IMR-90 (cell line): ENCODE measurements around the gene PDE11A. TPM values are rescaled to one million over a fixed set of nuclear protein-coding genes. Genes with fewer than 3 reads are reported as not detected.

Experiments
- ATAC-seq: fragments of 200-7000 bp; cut with Tn5 transposase; 2 replicates; pipeline ENCODE4 v1.9.1; 2020; ENCODE audit warnings: low read depth, mild to moderate bottlenecking, moderate library complexity
- BruUV-seq: library from RNA; stranded (reverse); fragments of 400-500 nt; replicated peaks from 2 replicates; lab custom pipeline; 2021; lab: Mats Ljungman, UMichigan
- CTCF ChIA-PET: fragments of 300-600 bp; formaldehyde crosslinking; extraction: SDS; loops from one replicate; lab custom pipeline; 2021; ENCODE audit warnings: antibody characterized with exemption; lab: Yijun Ruan, JAX
- POLR2A ChIA-PET: fragments of 300-600 bp; sonication (Branson Sonifier 250); formaldehyde crosslinking; loops from one replicate; lab custom pipeline; 2022; ENCODE audit warnings: antibody characterized with exemption; ENCODE audit not compliant: unreplicated experiment; lab: Charles Lee
- DNase-seq: peaks from one replicate; pipeline ENCODE4 v3.0.0; 2013
- H2AFZ ChIP-seq: replicated peaks from 2 replicates; pipeline ENCODE3; 2013; ENCODE audit warnings: low read length, mild to moderate bottlenecking; ENCODE audit not compliant: poor library complexity
- H2AK5ac ChIP-seq: 2 replicates; pipeline ENCODE4 v1.6.1; 2013; ENCODE audit warnings: low read depth, low read length, inconsistent platforms
- H2AK9ac ChIP-seq: replicated peaks from 2 replicates; pipeline ENCODE3; 2013; ENCODE audit warnings: mild to moderate bottlenecking, low read depth, low read length, moderate library complexity; ENCODE audit not compliant: poor library complexity
- H2BK120ac ChIP-seq: 2 replicates; pipeline ENCODE4 v1.6.1; 2013; ENCODE audit warnings: low read depth, low read length, inconsistent platforms
- H2BK15ac ChIP-seq: 3 replicates; pipeline ENCODE4 v1.6.1; 2013; ENCODE audit warnings: low read depth, low read length, inconsistent platforms
- H2BK20ac ChIP-seq: 2 replicates; pipeline ENCODE4 v1.6.1; 2013; ENCODE audit warnings: low read depth, mild to moderate bottlenecking, inconsistent platforms, low read length, moderate library complexity
- H2BK5ac ChIP-seq: 2 replicates; pipeline ENCODE4 v1.6.1; 2013; ENCODE audit warnings: mild to moderate bottlenecking, low read depth, low read length, inconsistent platforms; ENCODE audit not compliant: poor library complexity, severe bottlenecking
- H3K14ac ChIP-seq: replicated peaks from 2 replicates; pipeline ENCODE4 v1.6.1; 2013; ENCODE audit warnings: low read depth, low read length, inconsistent platforms
- H3K18ac ChIP-seq: 2 replicates; pipeline ENCODE4 v1.6.1; 2013; ENCODE audit warnings: low read depth, low read length, control low read depth
- H3K23ac ChIP-seq: 2 replicates; pipeline ENCODE4 v1.6.1; 2013; ENCODE audit warnings: low read depth, low read length, inconsistent platforms
- H3K27ac ChIP-seq: 2 replicates; pipeline ENCODE4 v1.5.1; 2013; ENCODE audit warnings: mild to moderate bottlenecking, control low read depth, low read length; ENCODE audit not compliant: insufficient read depth
- H3K27me3 ChIP-seq: 2 replicates; pipeline ENCODE4 v1.6.1; 2013; ENCODE audit warnings: low read length; ENCODE audit not compliant: control insufficient read depth, insufficient read depth
- H3K36me3 ChIP-seq: 2 replicates; pipeline ENCODE4 v1.6.1; 2013; ENCODE audit warnings: low read length, mixed read lengths; ENCODE audit not compliant: control insufficient read depth, insufficient read depth
- H3K4ac ChIP-seq: 2 replicates; pipeline ENCODE4 v1.6.1; 2013; ENCODE audit warnings: low read depth, low read length, inconsistent platforms
- H3K4me1 ChIP-seq: 2 replicates; pipeline ENCODE4 v1.6.1; 2013; ENCODE audit warnings: low read length, mixed read lengths; ENCODE audit not compliant: control insufficient read depth, insufficient read depth
- H3K4me2 ChIP-seq: 2 replicates; pipeline ENCODE4 v1.6.1; 2013; ENCODE audit warnings: low read depth, mild to moderate bottlenecking, control low read depth, low read length, moderate library complexity
- H3K4me3 ChIP-seq: 2 replicates; pipeline ENCODE4 v1.5.1; 2013; ENCODE audit warnings: low read depth, mild to moderate bottlenecking, control low read depth, low read length, moderate library complexity; ENCODE audit not compliant: insufficient read depth
- H3K56ac ChIP-seq: 2 replicates; pipeline ENCODE4 v1.6.1; 2013; ENCODE audit warnings: low read length, inconsistent platforms; ENCODE audit not compliant: insufficient read depth; ENCODE audit errors: extremely low read depth
- H3K79me1 ChIP-seq, 2 experiments: 2 replicates each; pipeline ENCODE4 v1.6.1; 2013; ENCODE audit warnings: low read length in 2 of 2, inconsistent platforms in 1 of 2, low read depth in 1 of 2
- H3K9ac ChIP-seq: 2 replicates; pipeline ENCODE4 v1.6.1; 2013; ENCODE audit warnings: low read depth, low read length, control low read depth
- H3K9me1 ChIP-seq: 2 replicates; pipeline ENCODE4 v1.6.1; 2013; ENCODE audit warnings: low read length, inconsistent platforms; ENCODE audit not compliant: insufficient read depth
- H3K9me3 ChIP-seq: 2 replicates; pipeline ENCODE4 v1.6.1; 2013; ENCODE audit warnings: low read length; ENCODE audit not compliant: control insufficient read depth, insufficient read depth
- H4K20me1 ChIP-seq: 2 replicates; pipeline ENCODE4 v1.6.1; 2013; ENCODE audit warnings: low read length, inconsistent platforms; ENCODE audit not compliant: insufficient read depth
- H4K5ac ChIP-seq: 2 replicates; pipeline ENCODE4 v1.6.1; 2013; ENCODE audit warnings: mild to moderate bottlenecking, low read depth, low read length, control low read depth
- H4K8ac ChIP-seq, 2 experiments: 2 replicates each; pipeline ENCODE4 v1.6.1; 2013; ENCODE audit warnings: low read depth in 2 of 2, low read length in 2 of 2, control low read depth in 1 of 2, inconsistent platforms in 1 of 2
- H4K91ac ChIP-seq: 2 replicates; pipeline ENCODE4 v1.6.1; 2013; ENCODE audit warnings: low read depth, low read length, inconsistent platforms; ENCODE audit not compliant: insufficient read depth
- CEBPB ChIP-seq: IDR thresholded peaks from 2 replicates; pipeline ENCODE4 v1.6.1; 2012; ENCODE audit warnings: low read depth, low read length, improper control_type of control experiment
- MAFK ChIP-seq: IDR thresholded peaks from 2 replicates; pipeline ENCODE4 v1.6.1; 2012; ENCODE audit warnings: low read depth, low read length, improper control_type of control experiment
- RFX5 ChIP-seq: IDR thresholded peaks from 2 replicates; pipeline ENCODE4 v1.8.0; 2012; ENCODE audit warnings: low read depth, mild to moderate bottlenecking, low read length, moderate library complexity
- WGBS, 2 experiments: methylation state at CpG; one replicate each; pipeline versions ENCODE4 v1.1.5 to v1.1.7; 2013; ENCODE audit warnings: missing lambda C conversion rate in 2 of 2; ENCODE audit not compliant: insufficient read length in 1 of 2; ENCODE audit errors: extremely low coverage in 2 of 2; 5-methylcytosine and 5-hydroxymethylcytosine counted together
- dilution Hi-C: fragments of 300-500 bp; cut with HindIII; formaldehyde crosslinking; loops from one replicate; pipeline ENCODE4 v1.14.3; 2018; ENCODE audit warnings: low sequenced_read_pairs; ENCODE audit not compliant: unreplicated experiment
- in situ Hi-C: fragments of 300-500 bp; cut with MboI; formaldehyde crosslinking; loops from 3 replicates; pipeline ENCODE4 v1.14.3; 2019; ENCODE audit warnings: low sequenced_read_pairs, inconsistent platforms, mixed read lengths
- intact Hi-C: fragments of 100-400 bp; cut with micrococcal nuclease; formaldehyde crosslinking; loops from 2 replicates; pipeline ENCODE4 v1.10.0; 2022
- microRNA-seq, 2 experiments: library from miRNA; stranded (forward) in 1 of 2; unstranded in 1 of 2; fragments of 10-50 nt in 1 of 2; fragments of <30 nt in 1 of 2; gene quantifications in 1 of 2; microRNA quantifications in 1 of 2; one replicate each; pipeline versions ENCODE3 to v1.1.0; 2013 to 2020; ENCODE audit not compliant: insufficient read depth in 1 of 2, insufficient read length in 1 of 2, unreplicated experiment in 1 of 2
- polyA plus RNA-seq, 3 experiments: library from polyadenylated mRNA; depleted of rRNA; stranded (reverse); fragments of >200 nt; gene quantifications; 2 replicates each; pipeline ENCODE4 v1.2.3, GENCODE V29; 2012; ENCODE audit warnings: low replicate concordance in 1 of 3
- small RNA-seq, 5 experiments: library from RNA; depleted of rRNA; stranded (forward); fragments of <200 nt; gene quantifications; one replicate each; pipeline ENCODE3, GENCODE V24; 2012
- total RNA-seq: library from RNA; depleted of rRNA; stranded (reverse); fragments of >200 nt; gene quantifications from 2 replicates; pipeline ENCODE4 v1.2.3, GENCODE V29; 2012; rRNA removed
- TF ChIP-seq, protein P1 (sequence below): conservative IDR thresholded peaks from 2 replicates; pipeline ENCODE4 v1.5.1; 2012; ENCODE audit warnings: mild to moderate bottlenecking, low read depth, low read length, improper control_type of control experiment

The PDE11A gene
- total and polyA plus RNA-seq, 2 of the 4 experiments (the other 2 are of a cell fraction), result 0.21 to 0.72 TPM

- H4K5ac ChIP-seq, result no peak overlapping the region
- no peak overlapping the region for H2BK120ac ChIP-seq
- no peak overlapping the region for H2AFZ ChIP-seq
- H2AK9ac ChIP-seq, result no peak overlapping the region
- no peak overlapping the region for H3K23ac ChIP-seq
- POLR2A ChIA-PET, result no interaction called here
- no peak overlapping the region for H3K4me2 ChIP-seq
- intact Hi-C loops, result no loop called here
- no TSS peak for BruUV-seq
- H4K8ac ChIP-seq, result no peak overlapping the region
- DNase-seq (no peak), ATAC-seq (no peak)
- no peak overlapping the region for H3K27ac ChIP-seq
- CTCF ChIA-PET, result no interaction called here
- H3K9me3 ChIP-seq, result no peaks in the 10 kb centered on the region
- peaks cover 6% of the 10 kb centered on the region for H3K27me3 ChIP-seq
- no peak overlapping the region for H4K91ac ChIP-seq
- dilution Hi-C loops, result no loop called here
- no peak overlapping the region for H2AK5ac ChIP-seq
- no peak overlapping the region for H2BK5ac ChIP-seq
- in situ Hi-C loops, result no loop called here
- H3K18ac ChIP-seq, result no peak overlapping the region
- WGBS, 2 experiments, result 92% methylated on average over 2 of the region's 7 CpGs; no CpG with 5 or more reads in 1 of the 2 experiments
- no peaks in the 10 kb centered on the region for H3K9me1 ChIP-seq
- H3K79me1 ChIP-seq, result no peaks in the 10 kb centered on the region
- H2BK15ac ChIP-seq, result no peak overlapping the region
- H3K9ac ChIP-seq, result no peak overlapping the region
- no peak overlapping the region for H2BK20ac ChIP-seq
- TF ChIP-seq MAFK, result no peak
- no peak for TF ChIP-seq RFX5
- TF ChIP-seq, protein P1, sequence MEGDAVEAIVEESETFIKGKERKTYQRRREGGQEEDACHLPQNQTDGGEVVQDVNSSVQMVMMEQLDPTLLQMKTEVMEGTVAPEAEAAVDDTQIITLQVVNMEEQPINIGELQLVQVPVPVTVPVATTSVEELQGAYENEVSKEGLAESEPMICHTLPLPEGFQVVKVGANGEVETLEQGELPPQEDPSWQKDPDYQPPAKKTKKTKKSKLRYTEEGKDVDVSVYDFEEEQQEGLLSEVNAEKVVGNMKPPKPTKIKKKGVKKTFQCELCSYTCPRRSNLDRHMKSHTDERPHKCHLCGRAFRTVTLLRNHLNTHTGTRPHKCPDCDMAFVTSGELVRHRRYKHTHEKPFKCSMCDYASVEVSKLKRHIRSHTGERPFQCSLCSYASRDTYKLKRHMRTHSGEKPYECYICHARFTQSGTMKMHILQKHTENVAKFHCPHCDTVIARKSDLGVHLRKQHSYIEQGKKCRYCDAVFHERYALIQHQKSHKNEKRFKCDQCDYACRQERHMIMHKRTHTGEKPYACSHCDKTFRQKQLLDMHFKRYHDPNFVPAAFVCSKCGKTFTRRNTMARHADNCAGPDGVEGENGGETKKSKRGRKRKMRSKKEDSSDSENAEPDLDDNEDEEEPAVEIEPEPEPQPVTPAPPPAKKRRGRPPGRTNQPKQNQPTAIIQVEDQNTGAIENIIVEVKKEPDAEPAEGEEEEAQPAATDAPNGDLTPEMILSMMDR, result no peak
- TF ChIP-seq CEBPB, result no peak
- H3K4me1 ChIP-seq, result no peaks in the 10 kb centered on the region
- no peak overlapping the region for H3K14ac ChIP-seq
- no peak overlapping the region for H3K56ac ChIP-seq
- no peaks in the 10 kb centered on the region for H3K36me3 ChIP-seq
- no peaks in the 10 kb centered on the region for H4K20me1 ChIP-seq
- H3K4ac ChIP-seq, result no peak overlapping the region
- no peak overlapping the region for H3K4me3 ChIP-seq
Measured at GRCh38 chr2:177574356-177574755, 498.2 kb downstream of the PDE11A start.

Small RNAs within 50 kb of the gene (microRNA-seq; reads per million reads assigned to microRNA genes)
- gene AC011998.1 (ENCODE audit: insufficient read depth, insufficient read length), result not detected
- gene RNU6-629P (ENCODE audit: insufficient read depth, insufficient read length), result not detected

Small RNAs within 50 kb of the gene (small RNA-seq; reads per million reads assigned to genes)
- gene AC011998.1, result 0 reads per million in 5 experiments
- gene RNU6-629P, result 0 to 15.7 (median 0.68) reads per million in 5 experiments

Other genes with a start within 250 kb of the PDE11A start
- gene RBM45, start 39.7 kb upstream of the PDE11A start, total RNA-seq, result 17.9 and 18.1 TPM in 2 replicates
- 8.6 and 10.3 TPM in 2 replicates for gene RBM45, start 39.7 kb upstream of the PDE11A start, polyA plus RNA-seq (2012; rRNA removed)
- gene OSBPL6, start 121.7 kb upstream of the PDE11A start, total RNA-seq, result 2.8 and 3.2 TPM in 2 replicates
- 3.1 and 3.7 TPM in 2 replicates for gene OSBPL6, start 121.7 kb upstream of the PDE11A start, polyA plus RNA-seq (2012; rRNA removed)